CD4-positive, alpha-beta memory T cell (primary cell): Measurements from ENCODE around the gene NELL1. TPM values are rescaled to one million over a fixed set of nuclear protein-coding genes. Genes with fewer than 3 reads are reported as not detected.

Experiments
- CTCF ChIA-PET: fragments of 350-600 bp; sonication (Branson Sonifier 250); formaldehyde crosslinking; loops from one replicate; lab custom pipeline; 2021; ENCODE audit warnings: inconsistent platforms; ENCODE audit not compliant: partially characterized antibody; lab: Charles Lee
- POLR2A ChIA-PET: fragments of 350-600 bp; sonication (Branson Sonifier 250); formaldehyde crosslinking; loops from one replicate; lab custom pipeline; 2021; ENCODE audit not compliant: partially characterized antibody; lab: Charles Lee
- DNase-seq, 5 donors: peaks; one replicate each; pipeline versions ENCODE4 v3.0.0 to v3.0.0-alpha.2; 2020 to 2022; ENCODE audit warnings: mixed read lengths in 1 of 5
- H3K27ac ChIP-seq: one replicate; pipeline ENCODE4 v1.7.0; 2013; ENCODE audit warnings: low read depth, low read length
- H3K27me3 ChIP-seq: 2 replicates; pipeline ENCODE4 v1.7.0; 2013; ENCODE audit warnings: mild to moderate bottlenecking, low read length, moderate library complexity; ENCODE audit not compliant: insufficient read depth
- H3K36me3 ChIP-seq: 2 replicates; pipeline ENCODE4 v1.7.0; 2013; ENCODE audit warnings: mild to moderate bottlenecking, low read length, moderate library complexity; ENCODE audit not compliant: insufficient read depth
- H3K4me1 ChIP-seq: 2 replicates; pipeline ENCODE4 v1.7.0; 2013; ENCODE audit warnings: mild to moderate bottlenecking, low read length, moderate library complexity; ENCODE audit not compliant: insufficient read depth
- H3K4me3 ChIP-seq, 2 donors: one replicate each; pipeline ENCODE4 v1.7.0; 2013; ENCODE audit warnings: low read length in 2 of 2, mild to moderate bottlenecking in 1 of 2
- H3K9me3 ChIP-seq, 2 donors: one replicate each; pipeline ENCODE4 v1.7.0; 2013; ENCODE audit warnings: low read length in 2 of 2, control low read depth in 1 of 2; ENCODE audit not compliant: control insufficient read depth in 1 of 2
- H3K27ac Mint-ChIP-seq, 7 donors: one replicate each; pipeline ENCODE4 v1.8.0; 2020 to 2021; ENCODE audit warnings: mixed read lengths in 7 of 7, mild to moderate bottlenecking in 6 of 7, inconsistent platforms in 3 of 7, moderate library complexity in 3 of 7
- H3K27me3 Mint-ChIP-seq, 2 donors: one replicate each; pipeline ENCODE4 v1.8.0; 2020 to 2021; ENCODE audit warnings: mixed read lengths in 2 of 2
- H3K36me3 Mint-ChIP-seq, 2 donors: one replicate each; pipeline ENCODE4 v1.8.0; 2020 to 2021; ENCODE audit warnings: mixed read lengths in 2 of 2, inconsistent platforms in 1 of 2, mild to moderate bottlenecking in 1 of 2
- H3K4me1 Mint-ChIP-seq, 4 donors: one replicate each; pipeline ENCODE4 v1.8.0; 2020 to 2021; ENCODE audit warnings: mixed read lengths in 4 of 4, mild to moderate bottlenecking in 1 of 4
- H3K4me3 Mint-ChIP-seq, 8 donors: one replicate each; pipeline ENCODE4 v1.8.0; 2020 to 2021; ENCODE audit warnings: mixed read lengths in 8 of 8, mild to moderate bottlenecking in 7 of 8, moderate library complexity in 6 of 8, inconsistent platforms in 3 of 8
- H3K9me3 Mint-ChIP-seq, 8 donors: one replicate each; pipeline ENCODE4 v1.8.0; 2020 to 2021; ENCODE audit warnings: mixed read lengths in 8 of 8, mild to moderate bottlenecking in 5 of 8, inconsistent platforms in 3 of 8, moderate library complexity in 1 of 8
- intact Hi-C: fragments of 100-400 bp; cut with micrococcal nuclease; formaldehyde crosslinking; loops from one replicate; pipeline ENCODE4 v1.15.1; 2023
- polyA plus RNA-seq, 2 donors: library from polyadenylated mRNA; unstranded; fragments of 300-500 nt; fragmentation: Illumina TruSeq; gene quantifications; one replicate each; pipeline ENCODE4 v1.2.3, GENCODE V29; 2021
- total RNA-seq, 2 experiments: library from RNA; stranded (reverse); gene quantifications; one replicate each; pipeline ENCODE4 v1.2.3, GENCODE V29; 2021

Gene NELL1
- total and polyA plus RNA-seq, 4 experiments from 2014 or later, result not detected

DNA sequence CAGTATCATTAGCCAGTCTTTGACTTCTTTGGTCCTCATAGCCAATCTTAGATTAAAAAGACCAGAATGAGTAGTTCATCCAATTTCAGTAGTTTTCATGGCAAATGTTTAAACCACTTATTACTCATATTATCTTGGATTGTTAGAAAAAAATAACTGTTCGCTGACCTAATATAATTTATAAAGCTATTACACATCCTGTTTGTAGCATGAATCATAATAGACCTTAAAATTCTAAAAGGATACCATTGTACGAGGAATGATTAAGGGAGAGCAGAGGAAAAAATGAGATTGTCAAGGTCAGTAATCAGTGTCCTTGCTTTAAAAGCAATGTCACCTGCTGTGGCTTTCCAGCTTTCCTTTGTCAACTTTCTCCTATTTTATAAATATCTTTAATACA lies 371.2 kb downstream of the NELL1 start:
- Histone ChIP-seq H3K9me3 (no peaks in the 10 kb centered on the region), H3K4me1 (no peaks in the 10 kb centered on the region), H3K27me3 (no peaks in the 10 kb centered on the region), H3K27ac (no peak overlapping the region), H3K36me3 (no peaks in the 10 kb centered on the region), H3K4me3 (no peak overlapping the region)
- Mint-ChIP-seq H3K9me3 (peaks cover 0 to 9% (median 1%) of the 10 kb centered on the region in 8 donors), H3K36me3 (no peaks in the 10 kb centered on the region), H3K4me1 (no peaks in the 10 kb centered on the region), H3K27ac (no peak overlapping the region), H3K27me3 (no peaks in the 10 kb centered on the region), H3K4me3 (no peak overlapping the region)
- POLR2A ChIA-PET, result no interaction called here
- CTCF ChIA-PET, result no interaction called here
- intact Hi-C loops, result no loop called here
- no peak for DNase-seq

DNA sequence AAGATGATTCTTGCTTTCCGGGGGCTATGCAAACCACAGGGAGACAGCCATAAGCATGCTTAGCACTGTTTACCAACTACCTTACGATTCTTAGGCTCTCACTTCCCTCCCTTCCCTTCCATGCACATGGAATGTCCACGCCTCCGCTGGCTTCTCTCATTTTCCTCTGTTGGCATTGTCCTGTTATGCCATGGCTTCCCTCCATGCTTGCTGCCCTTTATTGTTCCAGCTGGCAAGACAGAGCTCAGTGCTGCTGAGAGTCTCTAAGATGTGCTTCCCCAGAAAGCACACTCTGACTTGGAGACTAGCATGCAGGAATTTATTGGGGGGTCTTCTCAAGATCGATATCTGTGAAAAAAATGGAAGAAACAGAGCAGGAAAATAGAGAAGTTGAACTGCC lies 379.2 kb downstream of the NELL1 start:
- CTCF ChIA-PET, result no interaction called here

DNA sequence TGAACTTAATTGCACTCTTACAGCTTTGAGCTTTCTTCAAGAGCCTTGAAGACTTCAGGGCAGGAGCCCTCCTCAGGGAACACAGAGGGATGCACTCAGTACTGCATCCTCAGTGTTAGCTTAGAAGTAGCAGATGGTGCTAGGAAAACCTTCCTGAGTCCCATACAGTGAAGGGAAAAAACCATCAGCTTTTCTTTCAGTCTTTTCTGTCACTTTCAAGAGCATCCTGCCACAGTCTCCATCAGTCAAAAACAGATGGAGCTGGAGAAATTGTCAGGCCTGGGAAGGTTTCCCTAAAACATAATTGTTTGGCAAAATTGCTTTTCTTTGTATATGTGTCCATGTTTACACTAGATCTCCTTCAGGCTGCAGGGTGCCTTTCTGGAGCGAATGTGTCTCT lies 384.1 kb downstream of the NELL1 start:
- H3K27me3 ChIP-seq, result no peaks in the 10 kb centered on the region
- no peaks in the 10 kb centered on the region for H3K27me3 Mint-ChIP-seq
- POLR2A ChIA-PET, result no interaction called here
- H3K4me1 Mint-ChIP-seq, result no peaks in the 10 kb centered on the region
- no peaks in the 10 kb centered on the region for H3K4me1 ChIP-seq
- H3K4me3 Mint-ChIP-seq, result no peak overlapping the region
- no peak overlapping the region for H3K4me3 ChIP-seq
- no peak overlapping the region for H3K27ac ChIP-seq
- no peak for DNase-seq
- intact Hi-C loops, result no loop called here
- no peaks in the 10 kb centered on the region for H3K36me3 Mint-ChIP-seq
- CTCF ChIA-PET, result no interaction called here
- no peak overlapping the region for H3K27ac Mint-ChIP-seq
- peaks cover 0 to 9% (median 3%) of the 10 kb centered on the region in 8 donors for H3K9me3 Mint-ChIP-seq
- no peaks in the 10 kb centered on the region for H3K9me3 ChIP-seq
- H3K36me3 ChIP-seq, result no peaks in the 10 kb centered on the region

More for the DNA sequence above, 379.2 kb downstream of the NELL1 start:
- DNase-seq, result no peak
- Histone ChIP-seq H3K36me3 (no peaks in the 10 kb centered on the region), H3K27me3 (no peaks in the 10 kb centered on the region), H3K4me1 (no peaks in the 10 kb centered on the region), H3K27ac (no peak overlapping the region), H3K9me3 (no peaks in the 10 kb centered on the region), H3K4me3 (no peak overlapping the region)
- no peaks in the 10 kb centered on the region for H3K27me3 Mint-ChIP-seq
- POLR2A ChIA-PET, result no interaction called here
- no peaks in the 10 kb centered on the region for H3K4me1 Mint-ChIP-seq
- H3K4me3 Mint-ChIP-seq, result no peak overlapping the region
- H3K36me3 Mint-ChIP-seq, result no peaks in the 10 kb centered on the region
- H3K27ac Mint-ChIP-seq, result no peak overlapping the region
- peaks cover 0 to 9% (median 2%) of the 10 kb centered on the region in 8 donors for H3K9me3 Mint-ChIP-seq
- intact Hi-C loops, result no loop called here

DNA sequence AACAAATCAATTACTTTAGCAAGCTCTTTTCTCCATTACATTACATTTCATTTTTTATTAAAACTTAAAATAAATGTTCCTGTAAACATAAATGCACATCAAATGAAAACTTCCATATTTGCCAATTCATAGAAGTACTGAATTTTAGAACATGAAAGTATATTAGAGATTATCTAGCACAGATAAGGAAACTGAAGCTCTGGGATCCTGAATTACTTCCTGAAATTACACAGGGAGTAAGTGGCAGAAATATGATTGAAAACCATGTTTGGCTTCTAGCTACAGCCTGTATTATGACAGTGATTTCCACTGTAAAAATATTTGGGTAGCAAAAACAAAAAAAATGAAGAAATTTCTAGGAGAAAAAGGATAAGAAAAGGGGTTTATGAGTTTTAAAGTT lies 387.3 kb downstream of the NELL1 start:
- no peaks in the 10 kb centered on the region for H3K36me3 ChIP-seq
- Mint-ChIP-seq H3K4me3 (no peak overlapping the region), H3K27ac (no peak overlapping the region), H3K9me3 (peaks cover 0 to 11% (median 3%) of the 10 kb centered on the region in 8 donors), H3K27me3 (no peaks in the 10 kb centered on the region), H3K4me1 (no peaks in the 10 kb centered on the region), H3K36me3 (no peaks in the 10 kb centered on the region)
- no peaks in the 10 kb centered on the region for H3K4me1 ChIP-seq
- H3K27ac ChIP-seq, result no peak overlapping the region
- H3K9me3 ChIP-seq, result no peaks in the 10 kb centered on the region
- intact Hi-C loops, result no loop called here
- DNase-seq, result no peak
- H3K4me3 ChIP-seq, result no peak overlapping the region
- CTCF ChIA-PET, result no interaction called here
- POLR2A ChIA-PET, result no interaction called here
- H3K27me3 ChIP-seq, result no peaks in the 10 kb centered on the region

DNA sequence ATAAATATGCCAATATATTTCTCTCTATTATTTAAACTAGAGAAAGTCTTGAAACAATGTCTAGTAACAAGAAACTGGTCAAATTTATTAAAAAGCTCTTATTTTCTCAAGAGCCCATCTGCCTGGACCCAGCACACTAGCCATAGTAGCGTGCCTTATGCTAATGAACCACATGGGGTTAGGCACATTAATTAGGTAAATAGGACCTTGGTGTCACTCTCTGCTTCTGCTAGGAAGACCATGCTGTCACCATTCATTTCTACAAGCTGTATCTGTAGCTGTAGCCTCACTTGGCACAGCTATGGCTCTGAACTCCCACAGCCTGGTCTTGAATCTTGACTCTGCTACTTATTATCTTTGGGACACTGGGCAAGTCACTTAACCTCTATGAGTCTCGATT lies 390.5 kb downstream of the NELL1 start:
- DNase-seq, result no peak
- Histone ChIP-seq H3K4me1 (no peaks in the 10 kb centered on the region), H3K4me3 (no peak overlapping the region), H3K36me3 (no peaks in the 10 kb centered on the region), H3K27ac (no peak overlapping the region), H3K27me3 (no peaks in the 10 kb centered on the region), H3K9me3 (no peaks in the 10 kb centered on the region)
- Mint-ChIP-seq H3K9me3 (peaks cover 0 to 14% (median 6%) of the 10 kb centered on the region in 8 donors), H3K27ac (no peak overlapping the region), H3K36me3 (no peaks in the 10 kb centered on the region), H3K4me1 (no peaks in the 10 kb centered on the region), H3K4me3 (no peak overlapping the region), H3K27me3 (no peaks in the 10 kb centered on the region)
- intact Hi-C loops, result no loop called here
- POLR2A ChIA-PET, result no interaction called here
- CTCF ChIA-PET, result no interaction called here

DNA sequence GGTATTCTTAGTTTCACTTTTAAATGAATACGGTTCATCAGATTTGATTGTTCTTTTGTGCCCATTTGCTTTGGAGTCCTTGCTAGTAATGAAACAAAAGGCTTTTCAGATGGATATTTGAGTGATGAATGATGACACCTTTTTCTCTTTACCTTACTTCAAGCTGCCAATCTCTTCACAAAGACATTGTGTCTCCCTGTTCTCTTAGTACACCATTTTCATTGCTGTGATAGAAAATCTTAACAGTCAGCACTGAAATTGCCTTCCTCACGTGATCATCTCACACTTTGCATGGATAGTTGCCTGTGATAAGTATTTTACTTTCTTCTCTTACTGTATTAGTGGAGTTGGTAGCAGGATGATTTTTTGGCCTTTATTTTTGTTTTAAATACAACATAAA lies 396.6 kb downstream of the NELL1 start:
- DNase-seq, result no peak
- ChIA-PET CTCF (no interaction called here), POLR2A (no interaction called here)
- Histone ChIP-seq H3K36me3 (no peaks in the 10 kb centered on the region), H3K27ac (no peak overlapping the region), H3K4me1 (no peaks in the 10 kb centered on the region), H3K9me3 (no peaks in the 10 kb centered on the region), H3K4me3 (no peak overlapping the region), H3K27me3 (no peaks in the 10 kb centered on the region)
- intact Hi-C loops, result no loop called here
- no peaks in the 10 kb centered on the region for H3K27me3 Mint-ChIP-seq
- no peak overlapping the region for H3K27ac Mint-ChIP-seq
- no peaks in the 10 kb centered on the region for H3K36me3 Mint-ChIP-seq
- H3K4me1 Mint-ChIP-seq, result no peaks in the 10 kb centered on the region
- H3K4me3 Mint-ChIP-seq, result no peak overlapping the region
- H3K9me3 Mint-ChIP-seq, result peaks cover 0 to 14% (median 4%) of the 10 kb centered on the region in 8 donors

DNA sequence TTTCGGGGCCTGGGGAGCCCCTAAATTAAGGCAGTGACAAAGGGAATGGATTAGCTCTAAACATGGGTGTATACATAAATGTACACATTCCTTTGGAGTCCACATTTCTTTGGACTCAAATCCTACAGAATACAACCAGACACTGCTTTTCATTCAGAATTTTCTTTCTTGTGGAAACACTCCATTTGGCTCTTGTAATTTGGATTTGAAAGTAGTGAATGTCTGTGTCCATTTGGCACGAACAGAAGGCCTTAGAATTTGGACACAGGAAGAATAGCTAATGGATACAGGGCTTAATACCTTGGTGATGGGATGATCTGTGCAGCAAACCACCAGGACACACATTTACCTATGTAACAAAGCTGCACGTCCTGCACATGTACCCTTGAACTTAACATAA lies 399.5 kb downstream of the NELL1 start:
- Mint-ChIP-seq H3K36me3 (no peaks in the 10 kb centered on the region), H3K27me3 (no peaks in the 10 kb centered on the region), H3K4me1 (no peaks in the 10 kb centered on the region), H3K9me3 (peaks cover 0 to 6% (median 1%) of the 10 kb centered on the region in 8 donors), H3K4me3 (no peak overlapping the region), H3K27ac (no peak overlapping the region)
- Histone ChIP-seq H3K4me1 (no peaks in the 10 kb centered on the region), H3K36me3 (no peaks in the 10 kb centered on the region), H3K27ac (no peak overlapping the region), H3K27me3 (no peaks in the 10 kb centered on the region), H3K4me3 (no peak overlapping the region), H3K9me3 (no peaks in the 10 kb centered on the region)
- CTCF ChIA-PET, result no interaction called here
- no peak for DNase-seq
- intact Hi-C loops, result no loop called here
- POLR2A ChIA-PET, result no interaction called here

DNA sequence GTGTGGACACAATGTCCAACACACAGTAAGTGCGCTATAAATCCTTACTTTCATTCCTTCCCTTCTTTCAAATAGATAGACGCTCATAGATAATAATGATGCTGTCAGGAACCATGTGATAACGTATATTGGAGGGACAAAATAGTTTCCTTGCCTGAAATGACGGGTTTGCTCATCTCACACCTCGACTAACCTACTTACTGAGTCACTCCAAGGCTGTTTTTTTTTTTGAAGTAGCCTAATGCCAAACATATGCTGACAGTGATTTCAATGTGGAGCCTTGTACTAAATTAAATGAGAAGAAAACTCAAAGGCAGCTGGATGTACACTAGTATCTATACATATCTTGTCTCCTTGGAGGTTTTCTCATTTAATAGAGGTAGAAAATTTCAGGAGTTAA lies 400.5 kb downstream of the NELL1 start:
- no peak overlapping the region for H3K27ac ChIP-seq
- no peak for DNase-seq
- Mint-ChIP-seq H3K36me3 (no peaks in the 10 kb centered on the region), H3K4me1 (no peaks in the 10 kb centered on the region), H3K27me3 (no peaks in the 10 kb centered on the region), H3K4me3 (no peak overlapping the region), H3K27ac (no peak overlapping the region), H3K9me3 (peaks cover 0 to 3% (median 0%) of the 10 kb centered on the region in 8 donors)
- CTCF ChIA-PET, result no interaction called here
- no peaks in the 10 kb centered on the region for H3K36me3 ChIP-seq
- no peak overlapping the region for H3K4me3 ChIP-seq
- POLR2A ChIA-PET, result no interaction called here
- intact Hi-C loops, result no loop called here
- H3K4me1 ChIP-seq, result no peaks in the 10 kb centered on the region
- H3K9me3 ChIP-seq, result no peaks in the 10 kb centered on the region
- no peaks in the 10 kb centered on the region for H3K27me3 ChIP-seq
